Stimulated activated CD4-positive, alpha-beta T cell treated with anti-CD3 and anti-CD28 coated beads, Interleukin-12 subunit alpha, Interleukin-12 subunit beta, amount 100 ng/mL, for 4 hours (primary cell): ENCODE measurements around the gene EVX1.

Experiments used
- DNase-seq: peaks from one replicate; pipeline ENCODE4 v3.0.0-alpha.2; 2020

The EVX1 gene

DNA sequence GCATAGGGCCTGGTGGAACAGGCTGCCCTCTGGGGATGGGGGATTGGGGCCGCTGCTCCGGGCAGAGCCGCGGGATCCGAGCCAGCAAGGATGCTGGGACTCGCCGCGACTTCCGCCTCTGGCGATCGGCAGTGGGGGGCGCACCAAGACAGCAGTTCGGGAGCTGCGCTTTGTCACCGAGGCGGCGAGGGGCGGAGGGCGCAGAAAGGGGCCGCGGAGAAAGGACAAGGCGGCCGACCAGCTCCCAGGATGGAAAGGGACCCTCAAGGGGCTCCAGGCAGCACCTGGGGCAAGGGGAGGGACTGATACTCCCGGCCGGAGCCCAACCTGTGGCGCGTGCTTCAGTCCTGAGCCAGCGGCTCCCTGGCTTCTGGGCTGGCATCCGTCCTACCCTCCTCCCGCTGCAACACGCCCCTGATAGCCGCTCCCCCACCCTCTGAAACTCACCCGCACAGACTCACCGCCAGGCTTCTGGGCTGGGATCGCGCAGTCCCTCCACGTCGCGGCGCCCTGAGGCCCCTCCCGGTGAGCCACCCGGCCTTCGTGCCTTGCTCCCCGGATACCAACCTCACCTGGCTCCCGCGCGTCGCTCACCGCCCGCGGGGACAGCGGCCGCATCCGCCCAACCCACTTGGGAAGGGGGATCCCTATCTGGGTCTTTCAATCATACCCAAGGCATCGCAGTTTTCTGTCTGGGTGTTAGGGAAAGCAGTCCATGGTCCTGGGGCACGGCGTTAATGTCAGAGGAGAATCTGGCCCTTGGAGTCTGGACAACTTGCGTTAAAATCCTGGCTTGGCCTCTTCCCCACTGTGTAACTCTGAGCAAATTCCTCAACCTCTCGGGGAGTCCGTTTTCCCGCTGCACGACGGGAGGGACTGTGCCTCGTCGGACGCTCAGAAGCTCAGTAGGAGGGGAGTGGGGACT lies 7.0 kb upstream of the EVX1 start:
- DNase-seq, result no peak

- DNase-seq, result no peak
These were observed 4.8 kb upstream of the EVX1 start for GRCh38 chr7:27237735-27238334.

GRCh38 chr7:27238979-27239386 lies 3.6 kb upstream of the EVX1 start:
- DNase-seq, result no peak

DNA sequence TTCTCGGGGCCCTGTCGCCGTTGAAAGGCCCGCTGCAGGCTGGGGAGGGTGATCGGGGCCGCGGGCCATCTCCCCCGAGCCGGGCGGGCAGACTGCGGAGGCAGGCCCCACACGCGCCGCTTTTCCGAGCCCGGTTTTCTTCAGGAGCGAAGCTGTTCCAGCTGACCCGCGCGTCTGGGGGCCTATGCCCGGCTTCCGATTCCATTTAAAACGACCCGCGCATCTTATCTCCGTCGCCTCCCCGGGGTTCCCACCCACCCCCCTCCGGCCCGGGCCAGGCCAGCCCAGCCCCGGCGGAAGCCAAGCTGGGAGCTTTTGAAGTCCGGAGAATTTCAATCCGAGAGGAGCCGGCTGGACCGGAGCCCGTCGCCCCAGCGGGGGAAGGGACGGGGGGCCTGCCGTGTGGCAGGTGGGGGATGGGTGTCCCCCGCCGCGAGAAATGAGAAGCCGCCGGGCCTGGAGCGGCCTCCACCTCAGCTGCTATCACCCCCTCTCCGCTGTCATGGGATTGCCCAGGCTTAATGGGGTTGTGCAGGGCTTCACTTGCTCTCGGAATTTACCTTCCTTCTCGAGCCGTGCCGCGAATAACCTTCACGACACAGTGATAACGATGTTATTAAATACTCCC lies 3.1 kb upstream of the EVX1 start:
- DNase-seq, result no peak

GRCh38 chr7:27240015-27240731 lies 2.4 kb upstream of the EVX1 start:
- DNase-seq, result no peak

DNA sequence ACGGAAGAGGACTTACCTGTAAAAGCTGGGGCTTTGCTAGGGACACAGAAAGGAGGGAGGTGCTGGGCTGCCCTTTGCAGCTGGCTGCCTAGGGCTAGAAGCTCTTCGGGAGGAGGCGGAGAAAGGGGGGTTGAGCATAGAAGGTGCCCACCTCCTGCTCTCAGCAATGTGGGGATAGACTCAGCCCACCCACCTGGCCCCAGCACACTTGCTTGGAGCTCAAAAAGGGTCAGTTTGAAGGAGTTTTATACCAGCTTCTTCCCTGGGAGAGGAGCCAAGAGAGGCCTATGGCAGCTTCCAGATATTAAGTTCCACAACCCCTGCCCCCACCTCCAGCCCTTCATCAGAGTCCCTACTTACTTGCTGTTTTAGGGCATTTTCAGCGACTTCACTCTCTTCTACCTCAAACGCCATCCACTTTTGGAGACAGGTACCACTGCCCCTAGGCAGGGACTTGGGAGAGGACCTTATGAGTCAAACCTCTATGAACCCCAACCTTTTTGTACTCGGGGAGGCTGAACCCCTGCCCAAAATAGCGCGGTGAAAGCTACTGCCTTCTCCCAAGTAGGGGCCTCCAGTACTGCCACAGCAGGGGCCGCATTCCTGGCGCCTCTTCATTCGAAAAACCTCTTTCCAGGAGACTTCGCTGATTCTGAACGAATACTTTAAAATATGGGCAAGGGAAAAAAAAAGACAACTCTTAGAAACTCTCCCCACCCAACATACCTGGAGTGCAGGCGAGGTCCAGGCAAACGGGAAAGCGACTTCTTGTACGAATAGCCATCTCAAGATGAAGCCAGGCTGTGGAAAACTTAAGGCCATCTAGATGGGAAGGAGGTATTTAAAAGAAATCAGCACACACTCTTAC lies 1.2 kb upstream of the EVX1 start:
- no peak for DNase-seq

DNA sequence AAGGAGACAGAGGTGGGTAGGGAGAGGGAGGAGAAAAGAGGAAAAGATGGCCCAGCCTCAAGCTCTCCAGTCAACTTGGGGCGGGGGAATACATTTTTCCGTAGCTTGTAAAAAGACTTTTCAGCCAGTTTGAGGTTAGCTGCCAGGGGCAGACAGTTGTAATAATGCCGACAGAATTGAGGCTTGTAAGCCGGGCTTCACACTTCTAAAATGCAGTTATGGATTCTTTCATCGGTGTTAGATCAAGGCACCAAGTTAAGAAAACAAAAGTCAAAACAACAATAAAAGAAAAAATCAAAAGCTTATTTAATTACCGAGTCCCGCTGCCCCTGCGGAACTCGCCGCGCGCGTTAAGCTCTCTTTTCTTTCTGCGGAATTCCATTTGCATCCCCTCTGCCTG lies 448 bp upstream of the EVX1 start:
- no peak for DNase-seq

DNA sequence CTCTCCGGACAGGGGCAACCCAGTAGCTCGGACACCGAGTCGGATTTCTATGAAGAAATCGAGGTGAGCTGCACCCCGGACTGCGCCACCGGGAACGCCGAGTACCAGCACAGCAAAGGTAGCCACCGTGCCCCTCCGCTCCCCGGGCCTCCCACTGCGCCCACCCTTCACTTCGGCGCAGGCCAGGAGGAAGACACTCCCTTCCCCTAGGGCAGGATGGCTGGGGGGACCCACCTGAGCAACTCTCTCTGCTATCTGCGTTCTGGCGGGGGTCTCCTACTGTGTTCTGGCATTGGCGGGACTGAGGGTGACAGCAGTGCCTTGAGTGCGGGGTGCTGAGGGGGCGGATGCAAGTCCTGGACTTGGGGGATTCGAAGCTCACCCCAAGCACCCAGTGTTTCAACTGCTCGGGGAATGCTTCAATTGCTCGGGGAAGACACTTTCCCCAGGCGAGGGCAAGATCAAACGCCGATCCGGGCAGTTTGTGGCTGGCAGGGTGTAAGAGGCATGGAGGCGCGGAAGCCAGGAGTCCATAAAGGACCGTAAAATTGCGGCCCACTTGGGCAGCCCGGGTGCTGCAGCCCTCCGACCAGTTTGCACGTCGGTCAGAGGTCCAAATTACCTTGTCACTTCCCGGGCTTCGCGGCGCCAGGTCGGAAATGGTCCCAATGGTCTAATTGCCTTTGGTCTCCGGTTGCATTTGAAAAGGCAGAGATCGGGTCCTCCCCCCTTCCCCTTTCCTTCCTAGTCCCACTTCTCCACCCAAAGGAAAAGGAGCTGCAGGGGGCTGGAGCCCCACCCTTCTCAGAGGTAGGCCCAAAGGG lies 950 bp downstream of the EVX1 start:
- no peak for DNase-seq

GRCh38 chr7:27244488-27245123 lies 2.0 kb downstream of the EVX1 start:
- no peak for DNase-seq

GRCh38 chr7:27245124-27245797 lies 2.7 kb downstream of the EVX1 start:
- no peak for DNase-seq

DNA sequence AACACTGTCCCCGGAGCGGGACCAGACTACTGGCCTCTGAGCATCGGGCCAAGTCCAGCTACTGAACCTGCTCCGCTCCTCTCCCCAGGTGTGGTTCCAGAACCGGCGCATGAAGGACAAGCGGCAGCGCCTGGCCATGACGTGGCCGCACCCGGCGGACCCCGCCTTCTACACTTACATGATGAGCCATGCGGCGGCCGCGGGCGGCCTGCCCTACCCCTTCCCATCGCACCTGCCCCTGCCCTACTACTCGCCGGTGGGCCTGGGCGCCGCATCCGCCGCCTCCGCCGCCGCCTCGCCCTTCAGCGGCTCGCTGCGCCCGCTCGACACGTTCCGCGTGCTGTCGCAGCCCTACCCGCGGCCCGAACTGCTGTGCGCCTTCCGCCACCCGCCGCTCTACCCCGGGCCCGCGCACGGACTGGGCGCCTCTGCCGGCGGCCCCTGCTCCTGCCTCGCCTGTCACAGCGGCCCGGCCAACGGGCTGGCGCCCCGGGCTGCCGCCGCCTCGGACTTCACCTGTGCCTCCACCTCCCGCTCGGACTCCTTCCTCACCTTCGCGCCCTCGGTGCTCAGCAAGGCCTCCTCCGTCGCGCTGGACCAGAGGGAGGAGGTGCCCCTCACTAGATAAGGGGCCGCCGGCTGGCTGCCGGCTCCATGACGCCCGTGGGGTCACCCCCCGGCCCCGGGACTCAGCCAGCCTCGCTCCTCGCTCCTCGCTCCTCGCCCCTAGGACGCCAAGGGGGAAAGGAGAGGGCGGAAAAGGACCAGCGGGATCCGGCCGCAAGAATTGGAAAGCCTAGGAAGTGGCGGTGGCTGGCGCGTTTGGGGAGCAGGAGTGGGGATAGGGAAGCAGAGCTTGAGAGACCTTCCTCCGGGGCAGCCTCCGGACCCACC lies 3.4 kb downstream of the EVX1 start:
- no peak for DNase-seq

GRCh38 chr7:27247000-27247399 lies 4.4 kb downstream of the EVX1 start:
- no peak for DNase-seq

DNA sequence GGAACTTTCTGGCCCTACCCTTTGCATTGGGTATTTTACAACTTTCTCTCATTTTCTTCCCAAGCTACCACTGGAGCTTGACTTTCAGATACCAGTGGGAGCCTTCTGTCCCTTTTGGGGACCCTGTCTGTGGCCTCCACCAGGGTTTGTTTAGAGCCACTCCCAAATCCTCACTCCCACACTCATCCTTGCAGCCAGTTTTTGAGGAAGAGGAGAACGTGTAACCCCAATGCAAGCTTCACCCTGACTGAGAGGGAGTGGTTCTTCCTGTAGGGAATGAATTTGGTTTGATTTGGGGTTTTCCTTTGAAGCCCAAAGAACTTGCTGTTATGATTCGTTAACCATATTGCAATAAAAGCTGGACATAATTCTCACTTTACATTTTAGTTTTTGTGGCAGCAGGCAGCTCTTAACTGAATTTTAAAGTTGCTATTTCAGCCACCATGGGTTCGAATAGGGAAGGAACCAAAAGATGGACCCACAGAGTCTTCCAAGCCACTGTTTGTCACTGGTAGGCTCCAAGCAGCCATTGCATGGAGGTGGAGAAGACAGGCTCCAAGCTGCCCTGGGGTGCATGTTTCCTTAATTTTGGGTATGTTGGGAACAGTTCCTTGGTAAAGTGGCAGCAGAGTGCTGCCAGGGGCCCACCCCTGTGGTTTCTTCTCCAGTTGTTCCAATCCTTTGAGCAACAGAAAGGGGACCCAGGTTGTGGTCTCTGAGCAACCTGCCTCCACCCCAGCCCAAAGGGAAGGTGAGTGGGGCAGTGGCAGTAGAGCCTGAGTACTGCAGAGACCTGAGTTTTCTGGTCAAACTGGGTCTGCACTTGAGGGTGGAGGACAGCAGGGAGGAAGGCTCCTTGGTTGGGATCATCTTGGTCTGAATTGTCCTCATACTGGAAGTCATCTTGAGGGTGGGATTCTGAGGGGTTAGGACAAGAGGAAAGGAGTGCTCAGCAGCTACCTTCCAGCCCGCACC lies 5.1 kb downstream of the EVX1 start:
- no peak for DNase-seq

DNA sequence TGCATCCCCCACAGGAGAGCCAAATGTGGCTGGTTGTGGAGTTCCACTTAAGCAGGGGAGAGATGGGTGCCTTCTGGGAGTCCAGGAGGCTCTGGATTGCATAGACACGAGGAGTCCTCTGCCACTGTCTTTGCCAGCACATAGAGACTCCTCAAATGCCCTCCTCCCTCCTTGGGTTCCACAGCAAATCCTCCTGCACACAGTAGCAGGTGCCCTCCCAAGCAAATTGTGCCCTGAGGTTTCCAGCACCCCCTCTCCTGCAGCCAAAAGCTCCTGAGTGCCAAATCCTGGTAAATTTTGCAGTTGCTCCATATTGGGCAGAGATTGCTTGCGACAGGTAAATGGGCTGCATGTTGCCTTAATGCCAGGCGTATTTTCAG lies 5.8 kb downstream of the EVX1 start:
- DNase-seq, result no peak

GRCh38 chr7:27248911-27249723 lies 6.5 kb downstream of the EVX1 start:
- no peak for DNase-seq

DNA sequence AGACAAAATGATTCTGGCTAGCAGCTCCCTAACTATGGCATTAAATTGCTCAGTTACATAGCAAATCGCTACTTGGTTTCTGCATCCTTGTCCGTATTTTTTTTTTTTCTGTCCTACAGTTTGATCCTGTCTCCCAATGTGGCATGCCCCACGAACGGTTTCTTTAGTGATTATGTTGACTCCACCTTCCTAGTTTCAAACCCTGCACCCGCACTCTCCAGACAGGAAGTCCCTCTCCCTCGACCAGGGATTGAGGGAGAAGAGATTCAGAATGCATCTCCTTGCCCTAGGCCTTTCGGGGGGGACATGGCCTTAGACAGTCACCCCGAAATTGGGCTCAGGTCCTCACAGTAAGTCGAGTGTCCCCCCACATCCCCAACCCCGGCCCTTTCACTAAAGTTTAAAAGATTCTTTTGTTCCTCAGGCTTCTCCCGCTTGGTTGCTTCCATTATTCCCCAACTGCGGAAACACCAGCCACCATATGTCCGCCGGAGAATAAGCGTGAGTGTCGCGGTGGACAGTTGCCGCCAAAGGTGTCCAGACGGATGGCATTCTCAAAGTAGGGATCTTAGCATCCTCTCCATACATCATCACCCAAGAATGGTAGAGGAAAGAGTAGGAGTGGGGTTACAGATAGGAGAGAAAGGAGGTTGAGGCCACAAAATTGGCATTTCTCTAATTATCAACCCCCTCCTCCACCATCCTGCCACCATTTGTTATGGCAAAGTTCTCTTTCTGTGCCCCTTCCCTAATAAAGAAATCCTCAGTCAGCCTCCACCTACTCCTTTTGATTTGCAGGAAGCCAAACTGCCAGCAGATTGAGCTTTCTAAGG lies 7.3 kb downstream of the EVX1 start:
- no peak for DNase-seq
